ENCODE results near the gene GDF2. TPM values are rescaled to one million over a fixed set of nuclear protein-coding genes. Genes with fewer than 3 reads are reported as not detected.

GDF2 gene
- total RNA-seq, 1 donor from 2014 or later = not detected

- peaks cover 26% of the 10 kb centered on the region for H3K27me3 Mint-ChIP-seq (ENCODE audit: low read depth)
- H3K4me1 Mint-ChIP-seq (ENCODE audit: low read depth) = no peaks in the 10 kb centered on the region
- H3K4me3 Mint-ChIP-seq (ENCODE audit: unreplicated experiment) = no peak overlapping the region
- H3K36me3 Mint-ChIP-seq (ENCODE audit: low read depth) = no peaks in the 10 kb centered on the region
- no peak overlapping the region for H3K27ac Mint-ChIP-seq (ENCODE audit: unreplicated experiment)
- H3K9me3 Mint-ChIP-seq (ENCODE audit: low read depth) = no peaks in the 10 kb centered on the region
- DNase-seq (ENCODE audit: low spot score) = no peak
- no peak for TF ChIP-seq CTCF (IDR thresholded peaks at IDR 0.05)
Measured at GRCh38 chr10:47283101-47283630, 39.1 kb upstream of the GDF2 start.

- H3K27ac Mint-ChIP-seq (ENCODE audit: unreplicated experiment) = no peak overlapping the region
- H3K27me3 Mint-ChIP-seq (ENCODE audit: low read depth) = peaks cover 26% of the 10 kb centered on the region
- H3K4me1 Mint-ChIP-seq (ENCODE audit: low read depth) = peaks cover 7% of the 10 kb centered on the region
- H3K36me3 Mint-ChIP-seq (ENCODE audit: low read depth) = no peaks in the 10 kb centered on the region
- DNase-seq (ENCODE audit: low spot score) = no peak
- no peak overlapping the region for H3K4me3 Mint-ChIP-seq (ENCODE audit: unreplicated experiment)
- H3K9me3 Mint-ChIP-seq (ENCODE audit: low read depth) = no peaks in the 10 kb centered on the region
- TF ChIP-seq CTCF (IDR thresholded peaks at IDR 0.05) = no peak
Measured at GRCh38 chr10:47283848-47284247, 38.4 kb upstream of the GDF2 start.

GRCh38 chr10:47285381-47286115 is 36.7 kb upstream of the GDF2 start:
- Mint-ChIP-seq H3K27ac (ENCODE audit: unreplicated experiment) (no peak overlapping the region), H3K36me3 (ENCODE audit: low read depth) (no peaks in the 10 kb centered on the region), H3K4me1 (ENCODE audit: low read depth) (peaks cover 7% of the 10 kb centered on the region), H3K9me3 (ENCODE audit: low read depth) (no peaks in the 10 kb centered on the region), H3K4me3 (ENCODE audit: unreplicated experiment) (no peak overlapping the region), H3K27me3 (ENCODE audit: low read depth) (peaks cover 29% of the 10 kb centered on the region)
- no peak for DNase-seq (ENCODE audit: low spot score)
- no peak for TF ChIP-seq CTCF (IDR thresholded peaks at IDR 0.05)

GRCh38 chr10:47286116-47286505 is 36.1 kb upstream of the GDF2 start:
- H3K27me3 Mint-ChIP-seq (ENCODE audit: low read depth) = peaks cover 29% of the 10 kb centered on the region
- H3K9me3 Mint-ChIP-seq (ENCODE audit: low read depth) = no peaks in the 10 kb centered on the region
- H3K4me3 Mint-ChIP-seq (ENCODE audit: unreplicated experiment) = no peak overlapping the region
- TF ChIP-seq CTCF (IDR thresholded peaks at IDR 0.05) = no peak
- peaks cover 7% of the 10 kb centered on the region for H3K4me1 Mint-ChIP-seq (ENCODE audit: low read depth)
- H3K36me3 Mint-ChIP-seq (ENCODE audit: low read depth) = no peaks in the 10 kb centered on the region
- H3K27ac Mint-ChIP-seq (ENCODE audit: unreplicated experiment) = no peak overlapping the region
- DNase-seq (ENCODE audit: low spot score) = no peak

- no peak for DNase-seq (ENCODE audit: low spot score)
- no peak overlapping the region for H3K4me3 Mint-ChIP-seq (ENCODE audit: unreplicated experiment)
- H3K27me3 Mint-ChIP-seq (ENCODE audit: low read depth) = peaks cover 24% of the 10 kb centered on the region
- H3K27ac Mint-ChIP-seq (ENCODE audit: unreplicated experiment) = no peak overlapping the region
- no peaks in the 10 kb centered on the region for H3K36me3 Mint-ChIP-seq (ENCODE audit: low read depth)
- H3K9me3 Mint-ChIP-seq (ENCODE audit: low read depth) = no peaks in the 10 kb centered on the region
- H3K4me1 Mint-ChIP-seq (ENCODE audit: low read depth) = peaks cover 7% of the 10 kb centered on the region
- TF ChIP-seq CTCF (IDR thresholded peaks at IDR 0.05) = no peak
Measured at GRCh38 chr10:47286591-47287315, 35.5 kb upstream of the GDF2 start.
